ENCODE measurements around the gene CEACAM16. TPM values are rescaled to one million over a fixed set of nuclear protein-coding genes. Genes with fewer than 3 reads are reported as not detected.

The CEACAM16 gene
- total RNA-seq, 2 donors from 2014 or later: not detected

DNA sequence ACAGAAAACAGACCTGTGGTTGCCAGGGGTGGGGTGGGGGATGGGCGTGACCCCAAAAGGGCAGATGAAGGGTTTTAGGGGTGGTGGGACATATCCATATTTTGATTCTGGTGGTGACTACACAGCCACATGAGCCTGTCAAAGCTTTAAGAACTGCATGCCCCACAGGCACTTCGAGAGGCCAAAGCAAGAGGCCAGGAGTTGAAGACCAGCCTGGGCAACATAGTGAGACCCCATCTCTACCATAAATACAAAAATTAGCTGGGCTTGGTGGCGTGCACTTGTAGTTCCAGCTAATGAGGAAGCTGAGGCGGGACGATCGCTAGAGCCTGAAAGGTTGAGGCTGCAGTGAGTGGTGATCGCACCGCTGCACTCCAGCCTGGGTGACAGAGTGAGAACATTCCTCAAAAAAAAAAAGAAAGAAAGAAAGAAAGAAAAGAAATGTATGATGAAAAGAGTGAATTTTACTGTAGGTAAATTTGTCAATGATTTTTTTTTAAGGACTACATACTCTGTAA is 30.6 kb downstream of the CEACAM16 start:
- no peaks in the 10 kb centered on the region for H3K9me3 ChIP-seq
- no peaks in the 10 kb centered on the region for H3K36me3 ChIP-seq
- peaks cover 4 to 11% of the 10 kb centered on the region in 2 donors for H3K4me1 ChIP-seq (ENCODE audit: control insufficient read depth in 1 of 2, low read depth in 2 of 2)
- H3K4me3 ChIP-seq: no peak overlapping the region
- no peak for DNase-seq (ENCODE audit: low spot score)
- H3K27ac ChIP-seq: no peak overlapping the region
- no peak for ATAC-seq (ENCODE audit: insufficient number of reproducible peaks, low FRiP score, low read depth)
- no peaks in the 10 kb centered on the region for H3K27me3 ChIP-seq (replicated peaks; ENCODE audit: insufficient read depth)
- TF ChIP-seq, protein P1, sequence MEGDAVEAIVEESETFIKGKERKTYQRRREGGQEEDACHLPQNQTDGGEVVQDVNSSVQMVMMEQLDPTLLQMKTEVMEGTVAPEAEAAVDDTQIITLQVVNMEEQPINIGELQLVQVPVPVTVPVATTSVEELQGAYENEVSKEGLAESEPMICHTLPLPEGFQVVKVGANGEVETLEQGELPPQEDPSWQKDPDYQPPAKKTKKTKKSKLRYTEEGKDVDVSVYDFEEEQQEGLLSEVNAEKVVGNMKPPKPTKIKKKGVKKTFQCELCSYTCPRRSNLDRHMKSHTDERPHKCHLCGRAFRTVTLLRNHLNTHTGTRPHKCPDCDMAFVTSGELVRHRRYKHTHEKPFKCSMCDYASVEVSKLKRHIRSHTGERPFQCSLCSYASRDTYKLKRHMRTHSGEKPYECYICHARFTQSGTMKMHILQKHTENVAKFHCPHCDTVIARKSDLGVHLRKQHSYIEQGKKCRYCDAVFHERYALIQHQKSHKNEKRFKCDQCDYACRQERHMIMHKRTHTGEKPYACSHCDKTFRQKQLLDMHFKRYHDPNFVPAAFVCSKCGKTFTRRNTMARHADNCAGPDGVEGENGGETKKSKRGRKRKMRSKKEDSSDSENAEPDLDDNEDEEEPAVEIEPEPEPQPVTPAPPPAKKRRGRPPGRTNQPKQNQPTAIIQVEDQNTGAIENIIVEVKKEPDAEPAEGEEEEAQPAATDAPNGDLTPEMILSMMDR (IDR thresholded peaks at IDR 0.05): no peak

DNA sequence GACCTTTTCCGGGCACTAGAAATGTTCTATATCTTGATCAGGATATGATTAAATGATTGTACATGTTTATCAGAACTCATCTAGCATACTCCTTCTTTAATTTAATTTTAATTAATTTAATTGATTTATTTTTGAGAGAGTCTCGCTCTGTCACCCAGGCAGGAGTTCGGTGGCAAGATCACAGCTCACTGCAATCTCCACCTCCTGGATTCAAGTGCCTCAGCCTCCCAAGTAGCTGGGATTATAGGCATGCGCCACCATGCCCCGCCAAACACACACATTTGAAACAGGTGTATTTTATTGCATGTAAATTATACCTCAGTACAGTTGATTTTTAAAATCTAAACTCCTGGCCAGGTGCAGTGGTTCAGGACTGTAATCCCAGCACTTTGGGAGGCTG is 32.1 kb downstream of the CEACAM16 start:
- TF ChIP-seq, protein P1 (IDR thresholded peaks at IDR 0.05): no peak

DNA sequence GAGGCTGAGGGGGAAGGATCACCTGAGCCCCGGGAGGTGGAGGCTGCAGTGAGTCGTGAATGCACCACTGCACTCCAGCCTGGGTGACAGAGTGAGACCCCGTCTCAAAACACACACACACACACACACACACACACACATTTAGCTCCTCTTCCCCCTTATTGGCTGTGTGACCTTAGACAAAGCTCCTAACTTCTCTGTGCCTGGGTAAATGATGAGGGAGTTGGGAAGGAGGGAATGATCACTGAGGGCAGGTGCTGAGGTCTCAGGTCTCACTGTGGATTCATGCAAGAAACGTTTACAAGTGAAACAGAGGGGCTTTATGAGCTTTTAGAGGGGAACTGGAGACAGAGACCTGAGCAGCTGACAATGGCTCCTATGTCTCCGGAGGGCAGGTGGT is 32.7 kb downstream of the CEACAM16 start:
- H3K27me3 ChIP-seq (replicated peaks; ENCODE audit: insufficient read depth): no peaks in the 10 kb centered on the region
- H3K9me3 ChIP-seq: no peaks in the 10 kb centered on the region
- TF ChIP-seq, protein P1 (IDR thresholded peaks at IDR 0.05): no peak
- H3K4me1 ChIP-seq (ENCODE audit: control insufficient read depth in 1 of 2, low read depth in 2 of 2): no peaks in the 10 kb centered on the region
- no peak overlapping the region for H3K27ac ChIP-seq
- no peak overlapping the region for H3K4me3 ChIP-seq
- ATAC-seq (ENCODE audit: insufficient number of reproducible peaks, low FRiP score, low read depth) (no peak), DNase-seq (ENCODE audit: low spot score) (no peak)
- H3K36me3 ChIP-seq: no peaks in the 10 kb centered on the region

More for the DNA sequence above, 32.1 kb downstream of the CEACAM16 start:
- Histone ChIP-seq H3K4me1 (ENCODE audit: control insufficient read depth in 1 of 2, low read depth in 2 of 2) (no peaks in the 10 kb centered on the region), H3K9me3 (no peaks in the 10 kb centered on the region), H3K36me3 (no peaks in the 10 kb centered on the region), H3K27me3 (replicated peaks; ENCODE audit: insufficient read depth) (no peaks in the 10 kb centered on the region), H3K4me3 (no peak overlapping the region), H3K27ac (no peak overlapping the region)
- ATAC-seq (ENCODE audit: insufficient number of reproducible peaks, low FRiP score, low read depth) (no peak), DNase-seq (ENCODE audit: low spot score) (no peak)

DNA sequence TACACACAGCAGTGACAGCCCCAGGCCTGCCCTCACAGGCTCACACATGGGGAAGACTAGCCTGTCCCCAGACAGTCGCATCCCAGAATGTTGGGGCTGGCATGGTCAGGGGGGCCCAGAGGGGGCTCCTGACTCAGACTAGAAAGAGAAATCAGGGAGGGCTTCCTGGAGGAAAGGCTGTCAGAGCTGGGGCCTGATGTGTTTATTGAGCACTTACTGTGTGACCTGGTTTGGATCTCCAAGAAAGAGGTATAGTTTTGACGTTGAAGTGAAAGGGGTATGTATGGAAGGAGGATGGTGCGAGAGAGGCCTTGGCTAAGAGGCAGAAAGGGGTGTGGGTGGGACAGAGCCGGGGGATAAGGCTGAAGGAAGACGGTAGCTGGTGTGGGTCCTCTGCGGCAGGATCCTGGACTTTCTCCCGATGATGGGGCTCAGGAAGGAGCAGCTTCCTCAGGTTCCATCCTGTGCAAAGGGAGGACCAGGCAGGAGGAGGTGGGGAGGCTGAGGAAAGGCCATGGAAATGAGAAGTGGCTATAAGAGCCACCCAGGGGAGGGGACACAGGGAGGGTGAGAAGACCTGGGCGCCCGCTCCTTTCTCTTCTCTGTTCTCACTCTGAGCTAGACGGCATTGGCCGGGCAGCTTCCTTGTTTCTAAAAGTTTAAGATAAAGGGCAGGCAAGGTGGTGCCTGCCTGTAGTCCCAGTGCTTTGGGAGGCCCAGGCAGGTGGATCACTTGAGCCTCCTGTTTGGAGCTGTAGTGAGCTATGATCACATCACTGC is 33.5 kb downstream of the CEACAM16 start:
- Histone ChIP-seq H3K36me3 (no peaks in the 10 kb centered on the region), H3K4me3 (no peak overlapping the region), H3K27me3 (replicated peaks; ENCODE audit: insufficient read depth) (no peaks in the 10 kb centered on the region), H3K27ac (no peak overlapping the region), H3K9me3 (no peaks in the 10 kb centered on the region), H3K4me1 (ENCODE audit: control insufficient read depth in 1 of 2, low read depth in 2 of 2) (peaks cover 0 to 6% of the 10 kb centered on the region in 2 donors)
- no peak for ATAC-seq (ENCODE audit: insufficient number of reproducible peaks, low FRiP score, low read depth)
- no peak for DNase-seq (ENCODE audit: low spot score)
- TF ChIP-seq, protein P1 (IDR thresholded peaks at IDR 0.05): no peak

DNA sequence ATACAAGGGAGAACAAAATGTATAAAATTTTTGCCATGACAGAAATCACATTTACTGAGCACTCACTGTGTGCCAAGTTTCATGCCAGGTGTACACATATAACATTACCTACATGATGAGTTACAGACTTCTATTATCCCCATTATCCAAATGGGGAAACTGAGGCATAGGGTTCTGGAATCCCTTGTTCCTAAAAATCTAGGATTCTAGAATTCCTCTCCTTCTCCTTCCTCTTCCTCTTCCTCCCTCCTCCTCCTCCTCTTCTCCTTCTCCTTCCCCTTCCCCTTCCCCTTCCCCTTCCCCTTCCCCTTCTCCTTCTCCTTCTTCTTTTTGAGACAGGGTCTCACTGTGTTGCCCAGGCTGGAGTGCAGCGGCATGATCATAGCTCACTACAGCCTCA is 35.4 kb downstream of the CEACAM16 start:
- Histone ChIP-seq H3K9me3 (no peaks in the 10 kb centered on the region), H3K36me3 (no peaks in the 10 kb centered on the region), H3K27me3 (replicated peaks; ENCODE audit: insufficient read depth) (no peaks in the 10 kb centered on the region), H3K27ac (no peak overlapping the region), H3K4me1 (ENCODE audit: control insufficient read depth in 1 of 2, low read depth in 2 of 2) (peaks cover 0 to 22% of the 10 kb centered on the region in 2 donors), H3K4me3 (no peak overlapping the region)
- DNase-seq (ENCODE audit: low spot score): no peak
- TF ChIP-seq, protein P1 (IDR thresholded peaks at IDR 0.05): no peak
- no peak for ATAC-seq (ENCODE audit: insufficient number of reproducible peaks, low FRiP score, low read depth)

Data from thoracic aorta (tissue), 2 donors.